Neural progenitor cell (in vitro differentiated cells): ENCODE data around the gene ITGA4.

ENCODE experiments used
- CTCF ChIP-seq: fragments of 200-600 bp; sonication (generic); IDR thresholded peaks from 2 replicates; pipeline ENCODE4 v1.5.1; 2017; ENCODE audit warnings: antibody characterized with exemption, mild to moderate bottlenecking
- EZH2 ChIP-seq: fragments of 200-600 bp; sonication (generic); IDR thresholded peaks from 2 replicates; pipeline ENCODE4 v1.6.1; 2017; ENCODE audit warnings: antibody characterized with exemption, mild to moderate bottlenecking, moderate library complexity
- EZH2phosphoT487 ChIP-seq: fragments of 200-600 bp; sonication (generic); IDR thresholded peaks from 2 replicates; pipeline ENCODE4 v1.6.1; 2017; ENCODE audit warnings: antibody characterized with exemption

DNA sequence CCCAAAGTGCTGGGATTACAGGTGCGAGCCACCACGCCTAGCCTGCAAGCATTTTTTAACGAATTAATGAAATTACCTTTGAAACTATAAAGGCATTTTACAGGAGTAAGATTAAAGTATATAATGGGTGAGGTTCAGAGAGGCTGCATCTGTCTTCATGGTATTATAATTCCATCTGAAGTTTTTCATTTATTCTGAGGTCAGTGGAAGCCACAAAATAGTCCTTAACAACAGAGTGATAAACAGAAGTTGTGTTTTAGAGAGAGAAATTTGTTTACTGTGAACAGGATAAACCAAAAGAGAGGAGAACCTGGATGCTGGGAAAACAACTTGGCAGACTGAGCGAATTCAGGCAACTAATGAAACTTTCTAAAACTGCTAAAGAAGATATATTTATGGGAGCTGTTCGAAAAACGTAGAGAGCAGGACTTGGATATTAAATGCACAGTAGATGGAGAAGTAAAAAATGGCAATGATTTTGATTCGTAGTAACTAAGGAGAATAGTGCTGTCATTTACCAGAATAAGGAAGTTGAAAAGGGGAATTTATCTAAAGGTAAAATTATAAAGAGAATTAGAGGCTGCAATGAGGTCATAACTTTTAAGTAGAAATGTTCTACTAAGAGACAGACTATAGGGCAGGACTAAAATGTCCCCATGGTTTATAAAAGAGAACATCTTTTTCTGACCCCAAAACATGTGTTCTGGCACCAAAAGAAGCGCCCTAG lies 37.9 kb upstream of the ITGA4 start:
- TF ChIP-seq CTCF: no peak
- TF ChIP-seq EZH2phosphoT487: no peak
- no peak for TF ChIP-seq EZH2
